ENCODE measurements around the gene OR4E2.

The OR4E2 gene

GRCh38 chr14:21671371-21671770, 17.7 kb downstream of the OR4E2 start:
- no peak for DNase-seq (ENCODE audit: low spot score)
- Histone ChIP-seq H2AK5ac (ENCODE audit: low read depth, low read length) (no peak overlapping the region), H3K27ac (replicated peaks; ENCODE audit: low read length) (no peak overlapping the region), H3K4ac (ENCODE audit: low read length) (no peak overlapping the region), H2BK12ac (ENCODE audit: low read length) (no peak overlapping the region), H3K4me3 (ENCODE audit: low read length in 2 of 2) (no peak overlapping the region), H3K9ac (ENCODE audit: low read depth, low read length, poor library complexity) (no peak overlapping the region), H3K4me2 (ENCODE audit: insufficient read depth, low read length, poor library complexity, severe bottlenecking) (no peak overlapping the region), H3K36me3 (replicated peaks in 1 of 2; ENCODE audit: control insufficient read depth in 2 of 2, insufficient read depth in 2 of 2, low read length in 2 of 2) (no peaks in the 10 kb centered on the region), H2AFZ (ENCODE audit: low read length) (no peak overlapping the region), H3K18ac (ENCODE audit: low read length) (no peak overlapping the region), H4K91ac (ENCODE audit: low read depth, low read length, poor library complexity) (no peak overlapping the region), H2BK120ac (ENCODE audit: low read depth, low read length) (no peak overlapping the region), H3K23ac (ENCODE audit: low read depth, low read length, poor library complexity) (no peak overlapping the region), H3K9me3 (replicated peaks in 1 of 2; ENCODE audit: control insufficient read depth in 2 of 2, insufficient read depth in 1 of 2, low read depth in 1 of 2, low read length in 2 of 2) (peaks cover 0 to 3% of the 10 kb centered on the region in 2 donors), H3K14ac (ENCODE audit: low read length) (no peak overlapping the region), H2BK15ac (ENCODE audit: low read length) (no peak overlapping the region), H4K8ac (ENCODE audit: low read depth, low read length) (no peak overlapping the region), H3K27me3 (ENCODE audit: control insufficient read depth in 3 of 3, insufficient read depth in 3 of 3, low read depth in 1 of 3, low read length in 3 of 3) (no peaks in the 10 kb centered on the region), H3K4me1 (ENCODE audit: control insufficient read depth in 2 of 2, insufficient read depth in 1 of 2, low read depth in 1 of 2, low read length in 2 of 2) (no peaks in the 10 kb centered on the region), H2BK5ac (ENCODE audit: low read length) (no peak overlapping the region), H3K79me1 (ENCODE audit: low read depth, low read length) (no peaks in the 10 kb centered on the region)
- no CpG with 5 or more reads among the region's 2 CpGs for WGBS, 2 donors (ENCODE audit: extremely low coverage in 2 of 2, insufficient read length in 2 of 2, insufficient replicate concordance in 1 of 2)

- no peak overlapping the region for H3K14ac ChIP-seq (ENCODE audit: low read length)
- no peak overlapping the region for H3K9ac ChIP-seq (ENCODE audit: low read depth, low read length, poor library complexity)
- H2BK15ac ChIP-seq (ENCODE audit: low read length), result no peak overlapping the region
- peaks cover 0 to 3% of the 10 kb centered on the region in 2 donors for H3K9me3 ChIP-seq (replicated peaks in 1 of 2; ENCODE audit: control insufficient read depth in 2 of 2, insufficient read depth in 1 of 2, low read depth in 1 of 2, low read length in 2 of 2)
- no peak overlapping the region for H2AK5ac ChIP-seq (ENCODE audit: low read depth, low read length)
- H3K4ac ChIP-seq (ENCODE audit: low read length), result no peak overlapping the region
- no peak overlapping the region for H2AFZ ChIP-seq (ENCODE audit: low read length)
- DNase-seq (ENCODE audit: low spot score), result no peak
- no peaks in the 10 kb centered on the region for H3K4me1 ChIP-seq (ENCODE audit: control insufficient read depth in 2 of 2, insufficient read depth in 1 of 2, low read depth in 1 of 2, low read length in 2 of 2)
- H3K4me2 ChIP-seq (ENCODE audit: insufficient read depth, low read length, poor library complexity, severe bottlenecking), result no peak overlapping the region
- no peaks in the 10 kb centered on the region for H3K27me3 ChIP-seq (ENCODE audit: control insufficient read depth in 3 of 3, insufficient read depth in 3 of 3, low read depth in 1 of 3, low read length in 3 of 3)
- no peak overlapping the region for H3K27ac ChIP-seq (replicated peaks; ENCODE audit: low read length)
- no peak overlapping the region for H2BK5ac ChIP-seq (ENCODE audit: low read length)
- WGBS, 2 donors (ENCODE audit: extremely low coverage in 2 of 2, insufficient read length in 2 of 2, insufficient replicate concordance in 1 of 2), result no CpG with 5 or more reads among the region's 1 CpG
- no peak overlapping the region for H4K8ac ChIP-seq (ENCODE audit: low read depth, low read length)
- no peak overlapping the region for H2BK120ac ChIP-seq (ENCODE audit: low read depth, low read length)
- no peak overlapping the region for H4K91ac ChIP-seq (ENCODE audit: low read depth, low read length, poor library complexity)
- no peak overlapping the region for H3K18ac ChIP-seq (ENCODE audit: low read length)
- H2BK12ac ChIP-seq (ENCODE audit: low read length), result no peak overlapping the region
- no peaks in the 10 kb centered on the region for H3K79me1 ChIP-seq (ENCODE audit: low read depth, low read length)
- no peaks in the 10 kb centered on the region for H3K36me3 ChIP-seq (replicated peaks in 1 of 2; ENCODE audit: control insufficient read depth in 2 of 2, insufficient read depth in 2 of 2, low read length in 2 of 2)
- H3K23ac ChIP-seq (ENCODE audit: low read depth, low read length, poor library complexity), result no peak overlapping the region
- H3K4me3 ChIP-seq (ENCODE audit: low read length in 2 of 2), result no peak overlapping the region
These were observed 18.5 kb downstream of the OR4E2 start for GRCh38 chr14:21672116-21672515.

- H3K36me3 ChIP-seq (replicated peaks in 1 of 2; ENCODE audit: control insufficient read depth in 2 of 2, insufficient read depth in 2 of 2, low read length in 2 of 2), result no peaks in the 10 kb centered on the region
These were observed 20.1 kb downstream of the OR4E2 start, which contains the start of gene OR4E1 for GRCh38 chr14:21673718-21674117. Gene OR4E1 (minus strand): TSS chr14:21673818. CDS start chr14:21670935, 2,883 bp downstream.

GRCh38 chr14:21675566-21675965, 21.9 kb downstream of the OR4E2 start:
- H3K79me1 ChIP-seq (ENCODE audit: low read depth, low read length), result no peaks in the 10 kb centered on the region
- no peaks in the 10 kb centered on the region for H3K9me3 ChIP-seq (replicated peaks in 1 of 2; ENCODE audit: control insufficient read depth in 2 of 2, insufficient read depth in 1 of 2, low read depth in 1 of 2, low read length in 2 of 2)
- H2AK5ac ChIP-seq (ENCODE audit: low read depth, low read length), result no peak overlapping the region
- H2BK5ac ChIP-seq (ENCODE audit: low read length), result no peak overlapping the region
- no peaks in the 10 kb centered on the region for H3K27me3 ChIP-seq (ENCODE audit: control insufficient read depth in 3 of 3, insufficient read depth in 3 of 3, low read depth in 1 of 3, low read length in 3 of 3)
- H3K4me2 ChIP-seq (ENCODE audit: insufficient read depth, low read length, poor library complexity, severe bottlenecking), result no peak overlapping the region
- H3K4ac ChIP-seq (ENCODE audit: low read length), result no peak overlapping the region
- no peak overlapping the region for H3K27ac ChIP-seq (replicated peaks; ENCODE audit: low read length)
- H3K4me3 ChIP-seq (ENCODE audit: low read length in 2 of 2), result no peak overlapping the region
- no peak overlapping the region for H2BK12ac ChIP-seq (ENCODE audit: low read length)
- H4K91ac ChIP-seq (ENCODE audit: low read depth, low read length, poor library complexity), result no peak overlapping the region
- H3K36me3 ChIP-seq (replicated peaks in 1 of 2; ENCODE audit: control insufficient read depth in 2 of 2, insufficient read depth in 2 of 2, low read length in 2 of 2), result no peaks in the 10 kb centered on the region
- WGBS, 2 donors (ENCODE audit: extremely low coverage in 2 of 2, insufficient read length in 2 of 2, insufficient replicate concordance in 1 of 2), result no CpG with 5 or more reads among the region's 4 CpGs
- no peak overlapping the region for H3K18ac ChIP-seq (ENCODE audit: low read length)
- no peak overlapping the region for H2BK120ac ChIP-seq (ENCODE audit: low read depth, low read length)
- no peak overlapping the region for H4K8ac ChIP-seq (ENCODE audit: low read depth, low read length)
- no peak overlapping the region for H2BK15ac ChIP-seq (ENCODE audit: low read length)
- H2AFZ ChIP-seq (ENCODE audit: low read length), result no peak overlapping the region
- no peak for DNase-seq (ENCODE audit: low spot score)
- H3K9ac ChIP-seq (ENCODE audit: low read depth, low read length, poor library complexity), result no peak overlapping the region
- H3K23ac ChIP-seq (ENCODE audit: low read depth, low read length, poor library complexity), result no peak overlapping the region
- H3K14ac ChIP-seq (ENCODE audit: low read length), result no peak overlapping the region
- H3K4me1 ChIP-seq (ENCODE audit: control insufficient read depth in 2 of 2, insufficient read depth in 1 of 2, low read depth in 1 of 2, low read length in 2 of 2), result no peaks in the 10 kb centered on the region

More at GRCh38 chr14:21673718-21674117, 20.1 kb downstream of the OR4E2 start, which contains the start of gene OR4E1:
- Histone ChIP-seq H2AFZ (ENCODE audit: low read length) (no peak within 1 kb of the TSS), H3K4me2 (ENCODE audit: insufficient read depth, low read length, poor library complexity, severe bottlenecking) (no peak within 1 kb of the TSS), H2BK5ac (ENCODE audit: low read length) (no peak within 1 kb of the TSS), H2BK15ac (ENCODE audit: low read length) (no peak within 1 kb of the TSS), H3K79me1 (ENCODE audit: low read depth, low read length) (no peaks in the 10 kb centered on the region), H3K4ac (ENCODE audit: low read length) (no peak within 1 kb of the TSS), H3K18ac (ENCODE audit: low read length) (no peak within 1 kb of the TSS), H3K4me3 (ENCODE audit: low read length in 2 of 2) (no peak within 1 kb of the TSS), H2BK12ac (ENCODE audit: low read length) (no peak within 1 kb of the TSS), H4K8ac (ENCODE audit: low read depth, low read length) (no peak within 1 kb of the TSS), H3K9me3 (replicated peaks in 1 of 2; ENCODE audit: control insufficient read depth in 2 of 2, insufficient read depth in 1 of 2, low read depth in 1 of 2, low read length in 2 of 2) (peaks cover 0 to 3% of the 10 kb centered on the region in 2 donors), H3K23ac (ENCODE audit: low read depth, low read length, poor library complexity) (no peak within 1 kb of the TSS), H3K14ac (ENCODE audit: low read length) (no peak within 1 kb of the TSS), H3K27ac (replicated peaks; ENCODE audit: low read length) (no peak within 1 kb of the TSS), H2BK120ac (ENCODE audit: low read depth, low read length) (no peak within 1 kb of the TSS), H4K91ac (ENCODE audit: low read depth, low read length, poor library complexity) (no peak within 1 kb of the TSS), H3K27me3 (ENCODE audit: control insufficient read depth in 3 of 3, insufficient read depth in 3 of 3, low read depth in 1 of 3, low read length in 3 of 3) (no peaks in the 10 kb centered on the region), H3K4me1 (ENCODE audit: control insufficient read depth in 2 of 2, insufficient read depth in 1 of 2, low read depth in 1 of 2, low read length in 2 of 2) (no peaks in the 10 kb centered on the region), H2AK5ac (ENCODE audit: low read depth, low read length) (no peak within 1 kb of the TSS), H3K9ac (ENCODE audit: low read depth, low read length, poor library complexity) (no peak within 1 kb of the TSS)
- DNase-seq (ENCODE audit: low spot score), result no peak
- WGBS, 2 donors (ENCODE audit: extremely low coverage in 2 of 2, insufficient read length in 2 of 2, insufficient replicate concordance in 1 of 2), result no CpG with 5 or more reads among the region's 1 CpG
